LNCaP clone FGC (cell line): ENCODE measurements around the gene VPS39.
A peak's percentile ranks its signal among the peaks of the same experiment; 100 is the strongest.

ENCODE experiments used
- DNase-seq: peaks from one replicate; pipeline ENCODE4 v3.0.0-alpha.2; 2011; ENCODE audit warnings: low read depth
- H3K4me3 ChIP-seq: 2 replicates; pipeline ENCODE4 v1.5.1; 2011; ENCODE audit warnings: mild to moderate bottlenecking, low read depth, low read length, control low read depth
- TF ChIP-seq, protein P1 (sequence below): IDR thresholded peaks from 2 replicates; pipeline ENCODE4 v1.5.1; 2012; ENCODE audit warnings: mild to moderate bottlenecking; ENCODE audit not compliant: control insufficient read depth, insufficient read depth; ENCODE audit errors: extremely low read depth

Gene VPS39, protein sequence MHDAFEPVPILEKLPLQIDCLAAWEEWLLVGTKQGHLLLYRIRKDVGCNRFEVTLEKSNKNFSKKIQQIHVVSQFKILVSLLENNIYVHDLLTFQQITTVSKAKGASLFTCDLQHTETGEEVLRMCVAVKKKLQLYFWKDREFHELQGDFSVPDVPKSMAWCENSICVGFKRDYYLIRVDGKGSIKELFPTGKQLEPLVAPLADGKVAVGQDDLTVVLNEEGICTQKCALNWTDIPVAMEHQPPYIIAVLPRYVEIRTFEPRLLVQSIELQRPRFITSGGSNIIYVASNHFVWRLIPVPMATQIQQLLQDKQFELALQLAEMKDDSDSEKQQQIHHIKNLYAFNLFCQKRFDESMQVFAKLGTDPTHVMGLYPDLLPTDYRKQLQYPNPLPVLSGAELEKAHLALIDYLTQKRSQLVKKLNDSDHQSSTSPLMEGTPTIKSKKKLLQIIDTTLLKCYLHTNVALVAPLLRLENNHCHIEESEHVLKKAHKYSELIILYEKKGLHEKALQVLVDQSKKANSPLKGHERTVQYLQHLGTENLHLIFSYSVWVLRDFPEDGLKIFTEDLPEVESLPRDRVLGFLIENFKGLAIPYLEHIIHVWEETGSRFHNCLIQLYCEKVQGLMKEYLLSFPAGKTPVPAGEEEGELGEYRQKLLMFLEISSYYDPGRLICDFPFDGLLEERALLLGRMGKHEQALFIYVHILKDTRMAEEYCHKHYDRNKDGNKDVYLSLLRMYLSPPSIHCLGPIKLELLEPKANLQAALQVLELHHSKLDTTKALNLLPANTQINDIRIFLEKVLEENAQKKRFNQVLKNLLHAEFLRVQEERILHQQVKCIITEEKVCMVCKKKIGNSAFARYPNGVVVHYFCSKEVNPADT

GRCh38 chr15:42207674-42208579, at the start of gene VPS39:
Gene VPS39 (minus strand): TSS chr15:42208304. CDS start chr15:42208153, 151 bp downstream.
- H3K4me3 ChIP-seq, result peak within 1 kb of the TSS; percentile 83
- TF ChIP-seq, protein P1, sequence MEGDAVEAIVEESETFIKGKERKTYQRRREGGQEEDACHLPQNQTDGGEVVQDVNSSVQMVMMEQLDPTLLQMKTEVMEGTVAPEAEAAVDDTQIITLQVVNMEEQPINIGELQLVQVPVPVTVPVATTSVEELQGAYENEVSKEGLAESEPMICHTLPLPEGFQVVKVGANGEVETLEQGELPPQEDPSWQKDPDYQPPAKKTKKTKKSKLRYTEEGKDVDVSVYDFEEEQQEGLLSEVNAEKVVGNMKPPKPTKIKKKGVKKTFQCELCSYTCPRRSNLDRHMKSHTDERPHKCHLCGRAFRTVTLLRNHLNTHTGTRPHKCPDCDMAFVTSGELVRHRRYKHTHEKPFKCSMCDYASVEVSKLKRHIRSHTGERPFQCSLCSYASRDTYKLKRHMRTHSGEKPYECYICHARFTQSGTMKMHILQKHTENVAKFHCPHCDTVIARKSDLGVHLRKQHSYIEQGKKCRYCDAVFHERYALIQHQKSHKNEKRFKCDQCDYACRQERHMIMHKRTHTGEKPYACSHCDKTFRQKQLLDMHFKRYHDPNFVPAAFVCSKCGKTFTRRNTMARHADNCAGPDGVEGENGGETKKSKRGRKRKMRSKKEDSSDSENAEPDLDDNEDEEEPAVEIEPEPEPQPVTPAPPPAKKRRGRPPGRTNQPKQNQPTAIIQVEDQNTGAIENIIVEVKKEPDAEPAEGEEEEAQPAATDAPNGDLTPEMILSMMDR, result no peak

DNA sequence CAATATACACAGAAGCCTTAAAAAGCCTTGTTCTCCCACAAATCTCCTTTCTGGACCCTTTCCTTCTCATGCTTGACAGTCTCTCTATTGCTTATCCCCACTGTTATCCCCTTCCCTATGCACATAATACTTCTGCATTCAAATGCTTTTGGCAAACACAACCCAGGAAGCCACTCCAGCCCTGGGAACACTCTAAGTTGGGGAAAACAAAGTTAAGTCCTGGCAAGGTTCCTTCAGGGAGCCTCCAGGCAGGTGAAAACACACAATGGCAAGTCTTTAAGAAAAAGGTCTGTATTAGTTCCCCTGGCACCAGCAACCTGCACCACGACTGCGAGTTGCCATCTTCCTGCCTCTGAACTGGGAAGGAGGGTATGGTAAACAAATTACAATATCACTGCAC, 45.2 kb upstream of the VPS39 start:
- TF ChIP-seq, protein P1, result no peak
- DNase-seq, result no peak
- no peak overlapping the region for H3K4me3 ChIP-seq

More at GRCh38 chr15:42207674-42208579, at the start of gene VPS39:
- DNase-seq, result peak; percentile 47

DNA sequence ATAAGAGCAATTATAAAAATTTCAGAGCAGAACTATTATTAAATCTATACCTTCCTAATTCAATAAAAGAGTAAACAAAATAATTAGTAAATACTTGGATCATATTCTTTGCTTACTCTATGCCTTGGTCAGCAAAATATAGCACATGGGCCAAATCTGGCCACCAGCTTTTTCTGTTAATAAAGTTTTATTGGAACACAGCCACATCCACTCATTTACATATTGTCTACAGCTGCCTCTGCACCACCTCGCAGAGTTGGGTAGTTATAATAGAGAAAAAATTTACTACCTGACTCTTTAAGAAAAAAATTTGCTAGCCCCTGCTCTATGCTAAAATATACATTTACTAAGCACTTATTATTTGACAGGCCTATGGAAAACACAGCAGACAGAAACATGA, 32.7 kb upstream of the VPS39 start:
- DNase-seq, result no peak
- TF ChIP-seq, protein P1, result no peak
- H3K4me3 ChIP-seq, result no peak overlapping the region

- no peak overlapping the region for H3K4me3 ChIP-seq
- DNase-seq, result no peak
- TF ChIP-seq, protein P1, result no peak
Measured at GRCh38 chr15:42239528-42240182, 31.6 kb upstream of the VPS39 start.

DNA sequence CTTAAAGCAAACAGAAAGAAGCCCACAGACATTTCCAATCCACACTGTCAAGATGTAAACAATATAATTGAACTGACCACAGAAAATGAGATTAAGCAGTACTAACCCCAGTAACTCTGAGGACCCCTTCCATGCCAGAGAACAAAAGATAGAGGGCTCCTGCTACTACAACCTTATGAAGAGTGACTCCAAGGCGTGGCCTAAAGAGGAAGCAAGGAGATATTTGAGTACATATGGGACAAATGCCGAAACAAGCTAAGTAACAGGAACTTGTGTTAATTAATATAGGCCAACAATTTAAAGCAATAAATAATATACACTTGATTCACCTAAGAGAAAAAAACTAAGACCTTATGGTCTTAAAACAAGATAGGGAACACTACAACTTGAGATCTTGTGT, 25.0 kb upstream of the VPS39 start:
- H3K4me3 ChIP-seq, result no peak overlapping the region

More for the DNA sequence above, 25.0 kb upstream of the VPS39 start:
- DNase-seq, result no peak
- TF ChIP-seq, protein P1, result no peak
